ENCODE measurements around the gene FBXL16. TPM values are rescaled to one million over a fixed set of nuclear protein-coding genes. Genes with fewer than 3 reads are reported as not detected.

FBXL16 gene
- total RNA-seq, 4 donors from 2014 or later: 13.7 to 23.1 (median 17.9) TPM

DNA sequence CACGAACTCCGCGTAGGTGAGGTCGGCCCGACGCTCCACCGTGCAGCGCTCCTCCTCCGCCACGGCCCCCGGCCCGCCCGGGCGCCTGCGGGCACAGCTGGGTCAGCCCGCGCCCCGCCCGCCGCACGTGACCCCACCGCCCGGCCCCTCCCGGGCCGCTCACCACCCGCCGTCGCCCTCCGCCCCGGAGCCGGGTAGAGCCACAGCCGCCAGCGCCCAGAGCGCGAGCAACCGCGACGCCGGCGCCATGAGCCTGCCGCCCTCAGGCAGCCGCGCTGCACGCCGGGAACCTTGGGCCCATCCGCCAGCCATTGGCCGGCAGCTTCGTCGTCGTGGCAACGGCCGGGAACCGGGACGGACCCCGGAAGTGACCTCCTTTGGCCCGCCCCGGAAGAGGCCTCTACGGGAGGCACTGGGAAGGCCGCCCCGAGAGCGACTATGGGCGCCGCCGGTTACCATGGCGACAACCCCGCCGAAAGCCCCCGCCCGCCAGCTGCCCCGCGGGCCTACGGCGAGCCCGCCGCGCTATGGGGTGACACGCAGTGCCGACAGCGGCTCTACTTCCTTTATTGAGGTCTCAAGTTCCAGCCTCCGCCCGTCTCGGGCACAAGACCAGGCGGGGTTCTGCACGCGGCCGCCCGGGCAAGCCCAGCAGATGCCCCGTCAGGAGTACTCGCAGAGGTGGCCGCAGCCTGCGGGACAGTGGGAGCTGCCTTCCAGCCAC is 21.4 kb downstream of the FBXL16 start, which contains the start of gene JMJD8:
TSS of gene JMJD8 (minus strand) at position 264 of the 724 bp plus-strand sequence. CDS start at position 249, 15 bp downstream.
- WGBS: no CpG with 5 or more reads among the region's 91 CpGs
- TF ChIP-seq POLR2A (IDR thresholded peaks at IDR 0.05) (peak in 1 of 2 donors; percentile 40), POLR2AphosphoS5 (IDR thresholded peaks at IDR 0.05) (peak in 2 of 3 donors; percentile 36 to 95), EP300 (IDR thresholded peaks at IDR 0.05) (no peak)
- TF ChIP-seq, protein P1, sequence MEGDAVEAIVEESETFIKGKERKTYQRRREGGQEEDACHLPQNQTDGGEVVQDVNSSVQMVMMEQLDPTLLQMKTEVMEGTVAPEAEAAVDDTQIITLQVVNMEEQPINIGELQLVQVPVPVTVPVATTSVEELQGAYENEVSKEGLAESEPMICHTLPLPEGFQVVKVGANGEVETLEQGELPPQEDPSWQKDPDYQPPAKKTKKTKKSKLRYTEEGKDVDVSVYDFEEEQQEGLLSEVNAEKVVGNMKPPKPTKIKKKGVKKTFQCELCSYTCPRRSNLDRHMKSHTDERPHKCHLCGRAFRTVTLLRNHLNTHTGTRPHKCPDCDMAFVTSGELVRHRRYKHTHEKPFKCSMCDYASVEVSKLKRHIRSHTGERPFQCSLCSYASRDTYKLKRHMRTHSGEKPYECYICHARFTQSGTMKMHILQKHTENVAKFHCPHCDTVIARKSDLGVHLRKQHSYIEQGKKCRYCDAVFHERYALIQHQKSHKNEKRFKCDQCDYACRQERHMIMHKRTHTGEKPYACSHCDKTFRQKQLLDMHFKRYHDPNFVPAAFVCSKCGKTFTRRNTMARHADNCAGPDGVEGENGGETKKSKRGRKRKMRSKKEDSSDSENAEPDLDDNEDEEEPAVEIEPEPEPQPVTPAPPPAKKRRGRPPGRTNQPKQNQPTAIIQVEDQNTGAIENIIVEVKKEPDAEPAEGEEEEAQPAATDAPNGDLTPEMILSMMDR (IDR thresholded peaks at IDR 0.05): no peak
- Histone ChIP-seq H3K9me3 (no peaks in the 10 kb centered on the region), H3K27ac (peak within 1 kb of the TSS; percentile 82), H3K4me3 (peak within 1 kb of the TSS; percentile 68), H3K36me3 (peaks cover 32% of the 10 kb centered on the region), H3K27me3 (no peaks in the 10 kb centered on the region), H3K4me1 (peaks cover 72% of the 10 kb centered on the region)
- DNase-seq (ENCODE audit: low spot score in 2 of 2): peak; percentile 98

DNA sequence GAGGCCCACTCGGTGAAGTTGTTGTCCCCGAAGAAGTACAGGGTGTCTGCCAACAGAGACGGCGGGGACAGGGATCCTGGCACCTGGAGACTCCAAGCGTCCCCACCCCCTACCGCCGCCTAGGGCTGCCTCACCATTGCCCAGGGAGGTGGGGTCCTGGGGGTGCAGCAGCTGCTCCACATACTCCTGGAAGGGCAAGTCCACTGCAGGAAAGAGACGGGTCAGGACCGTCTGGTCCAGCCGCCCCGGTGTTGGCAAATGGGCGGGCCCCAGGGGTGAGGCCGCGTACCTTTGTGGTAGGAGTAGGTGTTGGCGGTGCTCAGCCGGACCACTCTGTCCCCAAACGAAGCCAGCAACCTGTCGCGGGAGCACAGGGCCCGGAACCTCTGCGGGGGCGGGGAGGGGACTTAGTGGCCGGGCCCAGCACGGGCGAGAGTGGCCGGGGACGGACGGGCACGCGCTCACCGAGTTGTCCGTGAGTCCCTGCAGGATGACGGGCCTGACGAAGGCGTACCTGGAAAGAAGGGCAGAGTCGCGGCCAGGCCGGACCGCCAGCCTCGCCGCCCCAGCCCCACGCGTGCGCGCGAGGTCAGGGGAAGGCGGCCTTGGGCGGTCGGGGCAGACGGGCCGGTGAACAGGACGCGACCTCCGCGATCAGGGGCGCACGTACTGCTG is 22.1 kb downstream of the FBXL16 start:
- peaks cover 32% of the 10 kb centered on the region for H3K36me3 ChIP-seq
- H3K4me1 ChIP-seq: peaks cover 72% of the 10 kb centered on the region
- peak overlapping the region; percentile 68 for H3K4me3 ChIP-seq
- no peaks in the 10 kb centered on the region for H3K27me3 ChIP-seq
- WGBS: 66% methylated on average over 8 of the region's 57 CpGs
- no peak for TF ChIP-seq EP300 (IDR thresholded peaks at IDR 0.05)
- TF ChIP-seq, protein P1 (IDR thresholded peaks at IDR 0.05): no peak
- TF ChIP-seq POLR2AphosphoS5 (IDR thresholded peaks at IDR 0.05): no peak
- no peak for TF ChIP-seq POLR2A (IDR thresholded peaks at IDR 0.05)
- no peaks in the 10 kb centered on the region for H3K9me3 ChIP-seq
- DNase-seq (ENCODE audit: low spot score in 2 of 2): peak in 1 of 2 donors; percentile 74
- H3K27ac ChIP-seq: peak overlapping the region; percentile 82

DNA sequence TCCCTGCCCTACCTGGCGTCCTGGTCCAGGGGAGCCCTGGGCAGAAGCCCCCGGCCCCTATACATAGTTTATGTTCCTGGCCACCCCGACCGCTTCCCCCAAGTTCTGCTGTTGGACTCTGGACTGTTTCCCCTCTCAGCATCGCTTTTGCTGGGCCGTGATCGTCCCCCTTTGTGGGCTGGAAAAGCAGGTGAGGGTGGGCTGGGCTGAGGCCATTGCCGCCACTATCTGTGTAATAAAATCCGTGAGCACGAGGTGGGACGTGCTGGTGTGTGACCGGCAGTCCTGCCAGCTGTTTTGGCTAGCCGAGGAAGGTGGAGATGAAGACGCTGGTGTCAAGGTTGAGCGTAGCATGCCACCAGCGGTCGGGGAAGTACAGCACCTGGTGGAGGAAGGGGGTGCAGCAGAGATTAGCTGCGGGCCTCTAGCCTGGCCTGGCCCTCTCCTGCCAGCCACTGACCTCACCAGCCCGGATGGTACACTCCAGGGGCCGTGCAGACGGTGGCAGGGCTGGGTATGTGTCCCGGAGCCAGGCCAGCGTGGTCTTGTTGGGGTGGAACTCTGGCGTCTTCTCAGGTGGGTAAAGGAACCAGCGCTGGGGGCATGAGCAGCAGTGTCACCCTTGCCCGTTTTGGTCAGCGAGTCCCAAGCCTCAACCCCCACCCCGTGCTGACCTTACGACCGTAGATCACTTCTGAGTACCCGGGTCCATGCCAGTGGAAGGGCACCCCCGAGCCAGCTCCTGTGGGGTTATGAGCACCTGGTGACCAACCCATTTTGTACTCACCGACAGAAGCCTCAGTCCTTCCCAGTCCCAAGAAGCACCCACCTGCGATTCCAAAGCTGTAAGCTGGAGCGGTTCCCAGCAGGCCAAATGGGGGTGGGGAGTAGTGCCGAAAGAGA is 22.9 kb downstream of the FBXL16 start:
- peak overlapping the region; percentile 82 for H3K27ac ChIP-seq
- TF ChIP-seq POLR2A (IDR thresholded peaks at IDR 0.05) (no peak), POLR2AphosphoS5 (IDR thresholded peaks at IDR 0.05) (no peak), EP300 (IDR thresholded peaks at IDR 0.05) (no peak)
- TF ChIP-seq, protein P1 (IDR thresholded peaks at IDR 0.05): no peak
- no peaks in the 10 kb centered on the region for H3K27me3 ChIP-seq
- peak in 1 of 2 donors; percentile 76 for DNase-seq (ENCODE audit: low spot score in 2 of 2)
- H3K4me3 ChIP-seq: peak overlapping the region; percentile 68
- 81% methylated on average over 24 of the region's 36 CpGs for WGBS
- H3K9me3 ChIP-seq: no peaks in the 10 kb centered on the region
- peaks cover 77% of the 10 kb centered on the region for H3K4me1 ChIP-seq
- peaks cover 28% of the 10 kb centered on the region for H3K36me3 ChIP-seq

DNA sequence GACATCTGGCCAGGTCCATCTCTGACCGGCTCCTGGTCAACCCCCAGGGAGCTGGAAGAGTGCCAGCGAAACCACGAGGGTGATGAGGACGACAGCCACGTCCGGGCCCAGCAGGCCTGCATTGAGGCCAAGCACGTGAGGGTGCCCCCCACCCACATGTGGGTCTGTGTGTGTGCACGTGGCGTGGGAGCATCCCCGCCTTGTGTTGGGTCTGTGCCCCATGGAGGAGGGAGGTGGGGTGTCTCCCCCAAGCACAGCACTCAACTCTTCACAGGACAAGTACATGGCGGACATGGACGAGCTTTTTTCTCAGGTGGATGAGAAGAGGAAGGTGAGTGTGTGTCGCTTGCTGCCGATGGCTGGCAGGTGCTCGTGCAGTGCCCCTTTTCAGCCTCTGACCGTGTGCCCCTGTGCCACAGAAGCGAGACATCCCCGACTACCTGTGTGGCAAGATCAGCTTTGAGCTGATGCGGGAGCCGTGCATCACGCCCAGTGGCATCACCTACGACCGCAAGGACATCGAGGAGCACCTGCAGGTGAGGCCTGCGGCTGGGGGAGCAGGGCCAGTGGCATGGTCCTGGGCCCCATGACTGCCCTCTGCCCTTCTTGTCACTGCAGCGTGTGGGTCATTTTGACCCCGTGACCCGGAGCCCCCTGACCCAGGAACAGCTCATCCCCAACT is 23.7 kb downstream of the FBXL16 start:
- DNase-seq (ENCODE audit: low spot score in 2 of 2): no peak
- Histone ChIP-seq H3K27ac (no peak overlapping the region), H3K9me3 (no peaks in the 10 kb centered on the region), H3K27me3 (peaks cover 4% of the 10 kb centered on the region), H3K36me3 (peaks cover 20% of the 10 kb centered on the region), H3K4me1 (peaks cover 86% of the 10 kb centered on the region), H3K4me3 (peak overlapping the region; percentile 84)
- 90% methylated on average over 9 of the region's 28 CpGs for WGBS
- TF ChIP-seq, protein P1 (IDR thresholded peaks at IDR 0.05): no peak
- TF ChIP-seq POLR2AphosphoS5 (IDR thresholded peaks at IDR 0.05): no peak
- TF ChIP-seq POLR2A (IDR thresholded peaks at IDR 0.05): no peak
- no peak for TF ChIP-seq EP300 (IDR thresholded peaks at IDR 0.05)

Measured in suprapubic skin (tissue), 4 donors.